Measurements from ENCODE around the gene EFCAB6.

Gene EFCAB6

GRCh38 chr22:43482318-43482625 is 329.8 kb downstream of the EFCAB6 start:
- TF ChIP-seq, protein P1, sequence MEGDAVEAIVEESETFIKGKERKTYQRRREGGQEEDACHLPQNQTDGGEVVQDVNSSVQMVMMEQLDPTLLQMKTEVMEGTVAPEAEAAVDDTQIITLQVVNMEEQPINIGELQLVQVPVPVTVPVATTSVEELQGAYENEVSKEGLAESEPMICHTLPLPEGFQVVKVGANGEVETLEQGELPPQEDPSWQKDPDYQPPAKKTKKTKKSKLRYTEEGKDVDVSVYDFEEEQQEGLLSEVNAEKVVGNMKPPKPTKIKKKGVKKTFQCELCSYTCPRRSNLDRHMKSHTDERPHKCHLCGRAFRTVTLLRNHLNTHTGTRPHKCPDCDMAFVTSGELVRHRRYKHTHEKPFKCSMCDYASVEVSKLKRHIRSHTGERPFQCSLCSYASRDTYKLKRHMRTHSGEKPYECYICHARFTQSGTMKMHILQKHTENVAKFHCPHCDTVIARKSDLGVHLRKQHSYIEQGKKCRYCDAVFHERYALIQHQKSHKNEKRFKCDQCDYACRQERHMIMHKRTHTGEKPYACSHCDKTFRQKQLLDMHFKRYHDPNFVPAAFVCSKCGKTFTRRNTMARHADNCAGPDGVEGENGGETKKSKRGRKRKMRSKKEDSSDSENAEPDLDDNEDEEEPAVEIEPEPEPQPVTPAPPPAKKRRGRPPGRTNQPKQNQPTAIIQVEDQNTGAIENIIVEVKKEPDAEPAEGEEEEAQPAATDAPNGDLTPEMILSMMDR (IDR thresholded peaks at IDR 0.05; ENCODE audit: low read depth, low read length, missing control alignments), result no peak
- H3K4me3 ChIP-seq (ENCODE audit: low read depth, low read length), result no peak overlapping the region
- DNase-seq (ENCODE audit: low read depth), result no peak
- in situ Hi-C loops (cut with HindIII; ENCODE audit: low sequenced_read_pairs), result no loop called here

GRCh38 chr22:43481568-43482317 is 330.4 kb downstream of the EFCAB6 start:
- H3K4me3 ChIP-seq (ENCODE audit: low read depth, low read length), result no peak overlapping the region
- no peak for DNase-seq (ENCODE audit: low read depth)
- in situ Hi-C loops (cut with HindIII; ENCODE audit: low sequenced_read_pairs), result no loop called here
- TF ChIP-seq, protein P1 (IDR thresholded peaks at IDR 0.05; ENCODE audit: low read depth, low read length, missing control alignments), result no peak

DNA sequence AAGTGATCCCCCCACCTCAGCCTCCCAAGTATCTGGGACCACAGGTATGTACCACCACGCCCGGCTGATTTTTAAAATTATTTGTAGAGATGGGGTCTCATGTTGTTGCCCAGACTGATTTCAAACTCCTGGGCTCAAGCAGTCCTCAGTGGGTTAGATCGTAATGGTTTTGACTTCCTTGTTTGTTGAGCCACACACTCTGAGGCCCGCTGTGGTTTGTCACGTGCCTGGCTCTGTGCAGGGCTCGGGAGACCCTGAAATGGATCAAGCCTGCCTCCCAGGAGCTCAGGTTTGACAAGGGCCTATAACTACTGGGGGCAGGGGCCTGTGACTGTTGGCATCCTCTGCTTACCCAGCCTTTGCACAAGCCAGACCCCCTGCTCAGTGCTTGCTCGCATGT is 332.1 kb downstream of the EFCAB6 start:
- in situ Hi-C loops (cut with HindIII; ENCODE audit: low sequenced_read_pairs), result no loop called here
- no peak overlapping the region for H3K4me3 ChIP-seq (ENCODE audit: low read depth, low read length)
- DNase-seq (ENCODE audit: low read depth), result no peak
- TF ChIP-seq, protein P1 (IDR thresholded peaks at IDR 0.05; ENCODE audit: low read depth, low read length, missing control alignments), result no peak

DNA sequence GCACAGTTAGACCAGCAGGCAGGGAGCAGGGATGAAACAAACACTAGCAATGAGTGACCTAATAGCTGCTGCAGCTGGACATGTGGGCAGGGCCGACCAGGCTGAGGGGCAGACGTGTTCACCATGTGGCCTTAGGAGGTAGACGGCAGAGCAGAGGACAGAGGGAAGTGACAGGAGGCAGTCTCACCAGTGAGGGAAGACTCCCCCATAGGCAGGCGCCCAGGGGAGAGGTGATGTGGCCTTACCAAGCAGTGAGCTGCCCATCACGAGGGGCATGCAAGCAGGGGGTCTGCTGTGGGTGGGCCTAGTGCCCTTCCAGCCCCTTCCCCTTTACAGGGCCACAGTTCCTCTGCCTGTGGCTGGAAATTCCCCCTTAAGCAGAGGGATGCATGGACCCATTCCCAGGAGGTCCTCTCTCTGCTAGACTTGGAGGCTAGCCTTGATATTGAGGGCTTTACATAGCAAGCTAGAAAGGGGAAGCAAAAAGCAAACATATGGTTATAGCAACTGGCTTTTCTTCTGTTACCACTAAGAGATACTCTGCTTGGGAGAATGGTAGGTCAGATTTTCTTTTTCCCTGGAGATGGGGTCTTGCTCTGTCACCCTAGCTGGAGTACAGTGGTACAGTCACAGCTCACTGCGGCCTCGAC is 332.7 kb downstream of the EFCAB6 start:
- TF ChIP-seq, protein P1 (IDR thresholded peaks at IDR 0.05; ENCODE audit: low read depth, low read length, missing control alignments), result no peak
- in situ Hi-C loops (cut with HindIII; ENCODE audit: low sequenced_read_pairs), result no loop called here
- no peak for DNase-seq (ENCODE audit: low read depth)
- H3K4me3 ChIP-seq (ENCODE audit: low read depth, low read length), result no peak overlapping the region

Measured in astrocyte of the cerebellum (primary cell).